NT2/D1 (cell line): Measurements from ENCODE around the gene LIPT1.

ENCODE experiments used
- SUZ12 ChIP-seq: IDR thresholded peaks from 2 replicates; pipeline ENCODE4 v1.6.1; 2011; ENCODE audit not compliant: insufficient read length, insufficient read depth; ENCODE audit errors: extremely low read depth
- YY1 ChIP-seq: IDR thresholded peaks from 2 replicates; pipeline ENCODE4 v1.6.1; 2011; ENCODE audit not compliant: insufficient read length, insufficient read depth
- ZNF274 ChIP-seq: IDR thresholded peaks from 2 replicates; pipeline ENCODE4 v1.6.1; 2011; ENCODE audit warnings: mild to moderate bottlenecking, low read depth, low read length

- no peak for TF ChIP-seq ZNF274
- TF ChIP-seq SUZ12 = no peak
- no peak for TF ChIP-seq YY1
Measured at GRCh38 chr2:99190548-99190947, 35.8 kb downstream of the LIPT1 start.
